Astrocyte of the spinal cord (primary cell): ENCODE measurements around the gene COL1A1.

Experiments
- DNase-seq: peaks from one replicate; pipeline ENCODE4 v3.0.0; 2011; ENCODE audit warnings: low read depth, low spot score
- H3K4me3 ChIP-seq: 2 replicates; pipeline ENCODE4 v1.5.1; 2011; ENCODE audit warnings: low read depth, mild to moderate bottlenecking, low read length, moderate library complexity
- CTCF ChIP-seq: IDR thresholded peaks from 2 replicates; pipeline ENCODE4 v1.5.1; 2012; ENCODE audit warnings: low read depth, mild to moderate bottlenecking, low read length, inconsistent platforms
- in situ Hi-C: cut with HindIII; loops from 2 replicates; pipeline ENCODE4 v1.10.0; 2017; ENCODE audit warnings: low sequenced_read_pairs

The COL1A1 gene

DNA sequence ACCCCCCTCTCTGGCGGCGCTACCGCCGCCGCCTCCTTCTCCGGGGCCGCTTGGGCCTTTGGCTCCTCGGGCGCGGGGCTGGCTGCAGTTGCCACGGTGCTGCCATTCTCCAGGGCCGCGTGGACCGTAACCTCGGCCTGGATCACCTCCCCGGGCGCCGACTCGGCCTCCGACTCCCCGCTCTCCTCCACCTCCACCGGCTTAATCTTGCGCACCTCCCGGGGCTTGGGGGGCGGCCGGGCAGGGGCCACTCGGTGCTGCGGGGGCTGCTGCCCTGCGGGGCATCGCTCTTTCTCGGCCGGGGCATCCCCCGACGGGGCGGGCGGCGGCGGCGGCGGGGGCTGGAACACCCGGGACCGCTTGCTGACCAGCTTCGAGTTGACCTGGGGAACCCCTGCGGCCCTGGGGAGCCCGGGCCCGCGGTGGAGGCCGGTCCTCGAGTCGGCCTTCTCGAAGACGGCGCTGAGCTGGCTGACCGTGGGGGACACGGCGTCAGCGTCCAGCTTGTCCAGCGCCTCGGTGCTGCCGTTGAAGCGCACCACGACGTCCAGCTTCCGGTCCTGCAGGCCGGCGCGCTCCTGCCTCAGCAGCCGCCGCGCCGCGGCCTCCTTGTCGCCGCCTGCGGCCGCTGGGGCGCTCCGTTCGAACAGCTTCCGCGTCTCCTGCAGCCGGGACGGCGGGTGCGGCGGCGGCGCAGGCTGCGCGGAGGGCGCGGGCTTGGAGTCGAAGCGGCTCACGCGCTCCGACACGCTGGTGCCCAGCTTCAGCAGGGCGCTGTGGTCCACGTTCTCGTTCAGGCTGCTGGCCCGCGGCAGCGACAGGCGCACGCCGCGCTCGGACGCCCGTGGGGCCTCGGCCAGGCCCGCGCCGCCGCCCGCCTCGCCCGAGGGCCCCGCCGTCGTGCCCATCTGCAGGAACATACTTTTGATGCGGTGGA, 51.7 kb downstream of the COL1A1 start:
- in situ Hi-C loops: no loop called here
- no peak for TF ChIP-seq CTCF
- DNase-seq: no peak
- peak overlapping the region; percentile 82 for H3K4me3 ChIP-seq

GRCh38 chr17:50149091-50149416, 52.4 kb downstream of the COL1A1 start:
- no peak for TF ChIP-seq CTCF
- peak overlapping the region; percentile 82 for H3K4me3 ChIP-seq
- in situ Hi-C loops: no loop called here
- DNase-seq: no peak

DNA sequence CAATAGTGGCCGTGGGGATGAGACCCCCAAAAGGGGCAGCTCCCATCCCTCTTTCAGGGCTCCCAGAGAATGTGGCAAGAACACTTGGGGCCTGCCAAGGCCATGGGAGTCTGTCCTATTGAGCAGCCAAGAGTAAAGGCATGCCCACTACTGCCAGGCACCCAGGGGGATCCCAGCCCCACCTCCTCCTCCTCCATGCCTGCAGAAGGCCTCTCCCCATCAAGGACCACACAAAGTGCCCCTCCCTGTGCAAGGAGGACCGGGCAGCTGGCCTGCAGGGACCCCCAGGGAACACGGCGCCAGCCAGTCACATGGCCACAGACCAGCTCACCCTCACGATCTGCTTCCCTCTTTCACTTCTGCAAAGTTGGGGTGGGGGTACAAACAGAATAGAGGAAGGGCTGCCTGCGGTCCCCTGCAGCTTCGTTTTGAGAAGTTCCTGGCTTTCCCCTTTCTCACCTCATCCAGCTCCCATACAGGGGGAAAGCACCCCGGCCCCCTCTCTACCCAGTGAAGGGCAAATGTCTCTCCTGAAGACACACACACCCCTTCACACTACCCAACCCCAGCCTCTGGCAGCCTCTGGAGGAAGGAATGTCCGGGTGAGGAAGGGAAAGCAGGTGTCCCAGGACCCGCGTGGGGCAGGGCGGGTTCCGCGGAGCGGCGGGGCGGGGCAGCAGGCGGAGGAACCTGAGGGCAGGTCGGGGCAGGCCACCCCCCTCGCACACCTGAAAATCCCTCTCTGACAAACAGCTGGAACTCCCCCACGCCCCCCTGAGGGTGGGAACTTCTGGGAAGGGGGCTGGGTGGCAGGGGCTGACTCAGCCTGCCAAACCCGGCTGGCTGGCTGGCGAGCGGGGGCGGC, 53.0 kb downstream of the COL1A1 start:
- no peak for DNase-seq
- in situ Hi-C loops: no loop called here
- H3K4me3 ChIP-seq: peak overlapping the region; percentile 82

DNA sequence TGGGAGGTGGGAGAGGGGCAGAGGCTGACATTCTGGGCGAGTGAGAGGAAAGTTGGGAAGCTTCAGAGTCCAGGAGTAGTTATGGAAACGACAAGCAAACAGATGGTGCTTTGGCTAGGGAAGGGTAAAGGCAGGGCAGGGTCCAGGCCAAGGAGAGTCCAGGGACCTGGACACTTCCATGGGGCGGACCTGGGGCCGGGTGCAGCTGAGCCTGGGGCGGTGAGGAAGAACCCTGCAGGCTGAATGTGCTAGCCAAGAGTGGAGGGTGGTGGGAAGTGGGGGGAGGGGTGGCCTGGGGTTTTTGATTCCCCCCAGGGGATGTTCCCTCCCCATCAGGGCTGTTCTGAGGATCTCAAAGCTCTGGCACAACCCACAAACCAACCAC, 53.6 kb downstream of the COL1A1 start:
- in situ Hi-C loops: no loop called here
- DNase-seq: no peak
- TF ChIP-seq CTCF: no peak
- H3K4me3 ChIP-seq: peak overlapping the region; percentile 82

More for the DNA sequence above, 53.0 kb downstream of the COL1A1 start:
- TF ChIP-seq CTCF: peak; percentile 27

- TF ChIP-seq CTCF: no peak
- in situ Hi-C loops: no loop called here
- peak overlapping the region; percentile 82 for H3K4me3 ChIP-seq
- no peak for DNase-seq
These were observed 54.3 kb downstream of the COL1A1 start for GRCh38 chr17:50146927-50147665.
